Measurements from ENCODE around the gene SLC17A9.

DNA sequence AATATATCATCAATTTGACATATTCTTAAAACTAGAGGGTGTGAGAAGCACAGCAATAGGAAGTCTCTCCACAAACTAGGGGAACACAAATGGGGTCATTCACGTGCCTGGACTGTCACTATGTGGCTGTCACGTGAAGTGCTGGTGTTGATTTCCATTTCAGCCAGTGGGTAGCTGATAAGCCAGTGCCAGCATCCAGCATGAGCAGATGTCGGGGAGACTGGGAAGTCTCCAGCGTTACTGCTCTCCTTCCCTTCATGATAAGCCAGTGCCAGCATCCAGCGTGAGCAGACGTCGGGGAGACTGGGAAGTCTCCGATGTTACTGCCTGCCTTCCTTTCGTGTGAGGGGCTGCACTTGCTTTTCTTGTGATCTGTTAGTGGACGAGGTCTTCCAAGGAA, 5.6 kb upstream of the SLC17A9 start:
- TF ChIP-seq, protein P1, sequence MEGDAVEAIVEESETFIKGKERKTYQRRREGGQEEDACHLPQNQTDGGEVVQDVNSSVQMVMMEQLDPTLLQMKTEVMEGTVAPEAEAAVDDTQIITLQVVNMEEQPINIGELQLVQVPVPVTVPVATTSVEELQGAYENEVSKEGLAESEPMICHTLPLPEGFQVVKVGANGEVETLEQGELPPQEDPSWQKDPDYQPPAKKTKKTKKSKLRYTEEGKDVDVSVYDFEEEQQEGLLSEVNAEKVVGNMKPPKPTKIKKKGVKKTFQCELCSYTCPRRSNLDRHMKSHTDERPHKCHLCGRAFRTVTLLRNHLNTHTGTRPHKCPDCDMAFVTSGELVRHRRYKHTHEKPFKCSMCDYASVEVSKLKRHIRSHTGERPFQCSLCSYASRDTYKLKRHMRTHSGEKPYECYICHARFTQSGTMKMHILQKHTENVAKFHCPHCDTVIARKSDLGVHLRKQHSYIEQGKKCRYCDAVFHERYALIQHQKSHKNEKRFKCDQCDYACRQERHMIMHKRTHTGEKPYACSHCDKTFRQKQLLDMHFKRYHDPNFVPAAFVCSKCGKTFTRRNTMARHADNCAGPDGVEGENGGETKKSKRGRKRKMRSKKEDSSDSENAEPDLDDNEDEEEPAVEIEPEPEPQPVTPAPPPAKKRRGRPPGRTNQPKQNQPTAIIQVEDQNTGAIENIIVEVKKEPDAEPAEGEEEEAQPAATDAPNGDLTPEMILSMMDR (IDR thresholded peaks at IDR 0.05) = no peak
- TF ChIP-seq POLR2A (IDR thresholded peaks at IDR 0.05) = no peak

Data from adrenal gland (tissue), 5 donors.